Stimulated activated CD8-positive, alpha-beta memory T cell treated with anti-CD3 and anti-CD28 coated beads, Interleukin-12 subunit alpha, Interleukin-12 subunit beta, amount 100 ng/mL, for 24 hours (primary cell): ENCODE measurements around the gene DRC1.

Source experiments
- DNase-seq: peaks from one replicate; pipeline ENCODE4 v3.0.0-alpha.2; 2020; ENCODE audit errors: extremely low read depth

Gene DRC1

DNA sequence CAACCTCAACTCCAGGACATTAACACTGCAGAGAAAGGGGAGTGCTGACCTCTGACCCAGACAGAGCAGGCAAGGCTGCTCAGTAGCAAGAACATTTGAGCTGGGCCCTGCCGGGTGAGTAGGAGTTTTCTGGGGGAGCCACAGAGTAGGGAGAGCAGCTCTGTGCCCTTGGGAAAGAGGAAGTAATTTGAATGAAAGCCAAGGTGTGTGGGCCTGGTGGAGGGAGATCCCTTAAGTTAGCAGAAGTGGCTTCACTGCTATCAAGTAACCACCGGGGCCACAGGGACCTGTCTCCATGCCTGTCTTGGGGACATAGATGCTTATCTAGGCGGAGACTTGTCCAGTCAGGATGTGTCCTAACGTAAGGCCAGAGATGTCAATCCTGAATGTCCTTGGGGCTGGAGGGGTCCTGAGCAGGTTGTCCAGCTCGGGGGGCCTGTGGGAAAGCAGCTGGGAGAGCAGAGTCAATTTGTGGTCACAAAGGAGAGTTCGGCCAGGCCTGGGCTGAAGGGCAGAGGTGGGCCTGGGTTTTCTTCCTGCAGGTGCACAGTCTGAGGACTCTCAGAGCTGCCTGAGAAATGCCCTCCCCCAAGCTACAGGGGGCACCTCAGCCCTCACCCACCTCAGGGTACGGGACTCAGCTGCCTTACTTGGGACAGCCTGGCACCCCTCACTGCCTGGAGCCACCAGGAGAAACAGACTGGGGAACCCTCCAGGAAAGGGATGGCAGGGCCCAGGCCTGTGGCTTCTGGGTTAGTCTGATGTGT lies 91.2 kb downstream of the DRC1 start:
- no peak for DNase-seq

DNA sequence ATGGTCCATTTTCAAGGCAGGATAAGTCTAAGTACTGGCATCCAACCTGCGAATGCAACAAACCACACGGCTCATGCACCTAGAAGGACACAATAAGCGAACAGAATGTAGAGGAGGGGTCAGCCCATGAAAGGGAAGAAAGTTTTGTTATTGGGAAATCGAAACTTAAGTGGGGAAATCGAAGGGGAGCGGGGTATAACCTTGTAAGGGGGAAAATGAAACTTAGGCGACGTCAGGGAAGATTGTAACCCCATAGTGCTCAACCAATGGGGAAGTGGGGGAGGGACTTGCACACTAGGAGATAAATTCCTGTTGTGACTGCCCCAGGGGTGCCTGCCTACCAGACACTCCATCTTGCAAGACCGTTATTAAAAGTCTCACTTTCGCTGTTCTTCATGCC lies 91.8 kb downstream of the DRC1 start:
- no peak for DNase-seq

DNA sequence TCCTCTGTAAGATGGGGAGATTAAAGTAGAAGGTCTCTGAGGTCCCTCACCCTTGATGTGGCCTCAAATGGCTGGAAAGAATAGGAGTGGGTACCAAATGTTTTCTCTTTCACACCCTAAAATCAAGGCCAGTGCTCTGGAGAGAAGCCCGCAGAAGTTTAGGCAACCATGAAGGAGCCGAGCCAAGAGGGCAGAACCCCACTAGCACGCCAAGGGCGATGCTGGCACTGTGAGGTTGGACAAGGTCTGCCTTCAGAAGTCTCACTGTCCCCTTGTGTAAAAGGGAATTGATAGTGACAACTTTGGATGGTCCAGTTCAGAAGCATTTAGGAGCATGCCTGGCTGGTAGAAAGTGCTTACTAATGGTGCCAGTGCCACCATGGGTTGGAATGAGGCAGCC lies 92.5 kb downstream of the DRC1 start:
- no peak for DNase-seq

DNA sequence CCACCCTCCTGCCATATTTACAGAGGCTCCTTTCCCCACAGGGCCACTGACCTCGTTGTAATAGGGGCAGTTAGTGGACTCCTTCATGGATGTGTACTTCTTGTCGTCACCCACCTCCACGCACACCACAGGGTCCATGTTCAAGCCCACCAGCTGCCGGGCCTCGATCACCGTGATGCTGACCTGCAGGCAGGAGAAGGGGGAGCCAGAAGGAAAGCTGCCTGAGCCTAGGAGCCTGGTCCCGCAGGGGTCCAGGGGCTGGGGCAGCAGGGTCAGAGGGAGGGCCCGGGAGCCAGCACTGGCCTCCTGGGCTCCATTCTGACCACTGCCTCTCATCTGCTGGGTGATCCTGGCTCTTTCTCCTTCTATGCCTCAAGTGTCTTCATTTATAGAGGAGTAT lies 93.2 kb downstream of the DRC1 start:
- DNase-seq: no peak

DNA sequence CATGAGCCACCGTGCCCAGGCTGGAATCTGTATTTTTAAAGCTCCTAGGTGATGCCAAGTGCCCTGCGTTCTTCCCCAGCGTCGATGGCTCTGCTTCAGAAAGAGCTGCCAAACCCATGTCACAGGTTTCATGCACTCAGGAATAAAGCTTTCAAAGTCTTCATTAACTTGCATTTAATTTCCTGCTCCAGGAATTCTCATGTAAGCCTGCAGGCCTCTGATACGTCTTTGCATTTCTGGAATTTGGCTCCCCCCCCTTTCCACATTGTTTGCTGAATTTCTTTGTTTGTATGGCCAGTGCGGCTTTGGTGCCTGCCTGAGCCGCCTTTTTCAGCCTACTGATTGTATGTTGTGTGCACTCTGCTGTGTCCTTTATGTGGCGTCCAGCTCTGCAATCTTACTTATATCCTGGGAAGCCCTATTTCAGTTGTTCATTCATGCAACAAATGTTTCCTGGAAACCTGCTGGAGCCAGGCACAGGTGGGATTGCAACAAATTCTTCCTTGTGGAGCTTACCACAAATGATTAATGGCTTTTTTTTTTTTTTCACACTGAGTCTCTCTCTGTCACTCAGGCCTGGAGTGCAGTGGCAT lies 94.1 kb downstream of the DRC1 start:
- no peak for DNase-seq

DNA sequence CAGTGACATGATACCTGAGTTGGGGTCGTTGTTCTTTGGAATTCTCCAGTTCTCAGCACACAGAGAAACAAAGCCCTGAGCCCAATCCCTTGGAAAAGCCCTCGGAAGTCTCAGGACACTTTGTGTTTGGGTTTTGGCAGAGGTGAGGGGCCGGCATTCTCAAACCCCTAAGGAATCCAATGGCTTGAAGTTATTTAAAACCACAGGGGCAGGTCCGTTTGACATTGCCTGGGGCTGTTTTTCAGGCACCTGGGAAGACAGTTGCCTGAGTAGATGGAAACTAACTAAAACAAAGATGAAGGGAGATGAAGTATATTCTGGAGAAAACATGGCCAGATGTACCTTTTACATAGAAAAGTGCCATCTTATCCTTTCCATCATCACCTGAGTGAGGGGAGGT lies 98.7 kb downstream of the DRC1 start:
- DNase-seq: no peak

DNA sequence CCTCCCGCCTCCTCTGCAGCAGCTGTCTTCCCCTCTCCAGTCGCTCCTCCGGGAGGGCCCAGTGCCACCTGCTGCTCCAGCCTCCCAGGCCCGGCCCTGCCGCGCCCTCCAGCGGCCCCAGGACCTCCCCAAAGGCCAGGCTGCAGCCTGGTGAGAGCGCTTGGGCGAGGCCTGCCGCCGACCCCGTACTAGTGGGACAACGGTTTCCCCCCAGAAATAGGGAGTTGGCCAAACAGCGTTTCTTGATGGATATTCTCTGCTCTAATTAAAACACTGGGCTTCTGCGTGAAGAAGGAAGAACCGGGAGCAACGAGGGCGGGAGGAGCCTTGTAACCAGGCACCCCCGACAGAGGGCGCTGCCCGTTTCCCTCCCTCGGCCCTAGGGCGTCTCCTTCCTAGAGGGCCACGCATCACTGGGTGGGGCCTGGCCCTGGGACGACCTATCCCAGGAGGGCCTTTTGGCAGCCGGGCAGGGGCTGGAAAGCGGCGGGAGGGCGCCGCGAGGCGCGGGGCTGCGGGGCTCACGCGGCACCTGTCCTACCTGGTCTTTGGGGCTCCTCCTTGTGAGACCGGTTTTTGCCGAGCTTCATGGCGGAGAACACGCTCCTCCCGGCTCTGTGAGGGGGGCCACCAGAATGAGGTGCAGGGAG lies 101.6 kb downstream of the DRC1 start:
- DNase-seq: peak; percentile 62

DNA sequence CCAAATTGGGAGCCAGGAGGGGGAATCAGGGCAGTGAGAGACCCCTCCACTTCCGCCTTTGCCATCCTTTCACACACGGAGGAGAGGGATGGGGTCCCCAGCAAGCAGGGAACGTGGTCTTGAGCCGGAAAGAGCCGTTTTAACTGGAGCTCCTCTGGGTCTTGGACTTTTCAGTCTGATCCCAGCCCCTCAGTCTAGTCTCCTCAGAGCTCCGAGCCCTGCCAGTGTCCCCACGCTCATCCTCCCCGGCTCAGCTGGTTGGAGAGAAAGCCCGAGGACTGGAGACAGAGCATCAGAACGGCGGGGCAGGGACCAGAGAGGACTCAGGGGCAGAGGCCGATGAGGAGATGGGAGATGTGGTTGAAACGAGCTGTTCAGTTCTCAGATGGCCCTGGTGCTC lies 102.3 kb downstream of the DRC1 start:
- no peak for DNase-seq

DNA sequence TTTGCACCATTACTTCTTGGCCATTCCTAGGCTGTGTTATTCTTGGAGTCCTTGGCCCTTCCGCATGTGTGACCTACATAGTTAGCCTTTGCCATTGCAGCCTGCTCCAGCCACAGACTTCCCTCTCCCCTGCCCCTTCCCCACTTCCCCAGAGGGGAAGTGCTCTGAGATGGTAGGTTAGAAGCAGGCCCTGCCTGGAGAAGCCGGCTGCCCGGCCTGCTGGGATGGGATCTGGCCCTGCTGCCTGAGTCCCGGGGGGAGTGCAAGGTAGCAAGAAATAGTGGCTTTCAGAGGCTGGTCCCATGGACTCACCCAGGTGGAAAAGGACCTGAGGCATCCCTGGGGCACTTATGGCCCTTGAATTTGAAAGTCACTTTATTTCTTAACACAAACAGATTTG lies 104.6 kb downstream of the DRC1 start:
- no peak for DNase-seq
